Neuronal stem cell (in vitro differentiated cells): ENCODE results near the gene FRMPD4.

Experiments used
- DNase-seq: peaks from one replicate; pipeline ENCODE4 v3.0.0-alpha.2; 2013; ENCODE audit warnings: low spot score
- H2AFZ ChIP-seq: one replicate; pipeline ENCODE4 v1.6.1; 2013; ENCODE audit warnings: mild to moderate bottlenecking, low read length, inconsistent platforms
- H2AK5ac ChIP-seq: 2 replicates; pipeline ENCODE4 v1.6.1; 2013; ENCODE audit warnings: low read depth, mild to moderate bottlenecking, inconsistent platforms, low read length, moderate library complexity, mixed read lengths
- H2BK120ac ChIP-seq: 2 replicates; pipeline ENCODE4 v1.6.1; 2013; ENCODE audit warnings: low read depth, mild to moderate bottlenecking, inconsistent platforms, low read length, moderate library complexity, mixed read lengths
- H2BK12ac ChIP-seq: one replicate; pipeline ENCODE4 v1.6.1; 2013; ENCODE audit warnings: low read length, inconsistent platforms
- H2BK15ac ChIP-seq: 2 replicates; pipeline ENCODE4 v1.6.1; 2013; ENCODE audit warnings: mild to moderate bottlenecking, low read length, inconsistent platforms, mixed read lengths
- H2BK5ac ChIP-seq: one replicate; pipeline ENCODE4 v1.6.1; 2013; ENCODE audit warnings: inconsistent platforms, mild to moderate bottlenecking, low read length, moderate library complexity
- H3K14ac ChIP-seq: one replicate; pipeline ENCODE4 v1.6.1; 2013; ENCODE audit warnings: low read length, inconsistent platforms
- H3K18ac ChIP-seq: 2 replicates; pipeline ENCODE4 v1.6.1; 2013; ENCODE audit warnings: low read length, inconsistent platforms
- H3K23ac ChIP-seq: 2 replicates; pipeline ENCODE4 v1.6.1; 2013; ENCODE audit warnings: low read depth, mild to moderate bottlenecking, mixed read lengths, low read length, inconsistent platforms; ENCODE audit not compliant: poor library complexity
- H3K27ac ChIP-seq: replicated peaks from 3 replicates; pipeline ENCODE4 v1.5.1; 2013; ENCODE audit warnings: low read length, inconsistent platforms
- H3K27me3 ChIP-seq, 3 experiments: 2 replicates each; pipeline ENCODE4 v1.6.1; 2013; ENCODE audit warnings: low read length in 3 of 3, mild to moderate bottlenecking in 2 of 3, inconsistent platforms in 1 of 3, low read depth in 1 of 3, mixed read lengths in 1 of 3, moderate library complexity in 1 of 3; ENCODE audit not compliant: control insufficient read depth in 3 of 3, insufficient read depth in 3 of 3
- H3K36me3 ChIP-seq, 2 donors: replicated peaks in 1 of 2; 2 replicates each; pipeline ENCODE4 v1.6.1; 2013; ENCODE audit warnings: low read length in 2 of 2; ENCODE audit not compliant: control insufficient read depth in 2 of 2, insufficient read depth in 2 of 2
- H3K4ac ChIP-seq: 2 replicates; pipeline ENCODE4 v1.6.1; 2013; ENCODE audit warnings: inconsistent platforms, mild to moderate bottlenecking, low read length, moderate library complexity
- H3K4me1 ChIP-seq, 2 donors: 1 replicate in 1 of 2; 2 replicates in 1 of 2; pipeline ENCODE4 v1.6.1; 2013; ENCODE audit warnings: low read length in 2 of 2, low read depth in 1 of 2; ENCODE audit not compliant: control insufficient read depth in 2 of 2, insufficient read depth in 1 of 2
- H3K4me2 ChIP-seq: one replicate; pipeline ENCODE4 v1.6.1; 2013; ENCODE audit warnings: mild to moderate bottlenecking, low read length, inconsistent platforms; ENCODE audit not compliant: insufficient read depth, poor library complexity, severe bottlenecking
- H3K4me3 ChIP-seq, 2 donors: 2 replicates each; pipeline ENCODE4 v1.5.1; 2013; ENCODE audit warnings: low read length in 2 of 2, mild to moderate bottlenecking in 2 of 2, inconsistent platforms in 1 of 2, moderate library complexity in 1 of 2
- H3K79me1 ChIP-seq: one replicate; pipeline ENCODE4 v1.6.1; 2013; ENCODE audit warnings: low read depth, mild to moderate bottlenecking, inconsistent platforms, low read length, moderate library complexity
- H3K9ac ChIP-seq: one replicate; pipeline ENCODE4 v1.6.1; 2013; ENCODE audit warnings: mild to moderate bottlenecking, low read depth, low read length, inconsistent platforms; ENCODE audit not compliant: poor library complexity
- H3K9me3 ChIP-seq, 2 donors: replicated peaks in 1 of 2; 2 replicates each; pipeline versions ENCODE3 to v1.6.1; 2013; ENCODE audit warnings: low read length in 2 of 2, mild to moderate bottlenecking in 2 of 2, inconsistent platforms in 1 of 2, low read depth in 1 of 2, mixed read lengths in 1 of 2, moderate library complexity in 1 of 2; ENCODE audit not compliant: control insufficient read depth in 2 of 2, insufficient read depth in 1 of 2
- H4K8ac ChIP-seq: one replicate; pipeline ENCODE4 v1.6.1; 2013; ENCODE audit warnings: low read depth, mild to moderate bottlenecking, inconsistent platforms, low read length, moderate library complexity
- H4K91ac ChIP-seq: one replicate; pipeline ENCODE4 v1.6.1; 2013; ENCODE audit warnings: low read length, low read depth, mild to moderate bottlenecking, inconsistent platforms; ENCODE audit not compliant: poor library complexity
- WGBS, 2 donors: extraction: QIAGEN DNeasy Blood & Tissue Kit; methylation state at CpG; one replicate each; pipeline ENCODE4 v1.1.7; 2013; ENCODE audit warnings: missing lambda C conversion rate in 2 of 2, mixed read lengths in 1 of 2; ENCODE audit not compliant: insufficient read length in 2 of 2, insufficient replicate concordance in 1 of 2; ENCODE audit errors: extremely low coverage in 2 of 2; 5-methylcytosine and 5-hydroxymethylcytosine counted together

FRMPD4 gene

GRCh38 chrX:12153317-12153716 is 15.0 kb downstream of the FRMPD4 start:
- H3K4me3 ChIP-seq: no peak overlapping the region
- H2BK15ac ChIP-seq: no peak overlapping the region
- no peak overlapping the region for H3K4ac ChIP-seq
- no peak overlapping the region for H2AFZ ChIP-seq
- H3K18ac ChIP-seq: no peak overlapping the region
- H3K23ac ChIP-seq: no peak overlapping the region
- H3K27ac ChIP-seq: no peak overlapping the region
- no peak overlapping the region for H2BK120ac ChIP-seq
- H3K9me3 ChIP-seq: no peaks in the 10 kb centered on the region
- H3K14ac ChIP-seq: no peak overlapping the region
- WGBS, 2 donors: no CpG with 5 or more reads among the region's 4 CpGs
- no peak overlapping the region for H2BK5ac ChIP-seq
- no peak overlapping the region for H3K4me2 ChIP-seq
- no peak overlapping the region for H4K8ac ChIP-seq
- no peaks in the 10 kb centered on the region for H3K79me1 ChIP-seq
- no peaks in the 10 kb centered on the region for H3K4me1 ChIP-seq
- H3K27me3 ChIP-seq: peaks cover 0 to 2% (median 0%) of the 10 kb centered on the region in 3 experiments
- no peak for DNase-seq
- H3K9ac ChIP-seq: no peak overlapping the region
- H2AK5ac ChIP-seq: no peak overlapping the region
- H2BK12ac ChIP-seq: no peak overlapping the region
- no peak overlapping the region for H4K91ac ChIP-seq
- no peaks in the 10 kb centered on the region for H3K36me3 ChIP-seq

GRCh38 chrX:12153741-12154140 is 15.5 kb downstream of the FRMPD4 start:
- no peak for DNase-seq

GRCh38 chrX:12159799-12160198 is 21.5 kb downstream of the FRMPD4 start:
- H4K91ac ChIP-seq: no peak overlapping the region
- H3K14ac ChIP-seq: no peak overlapping the region
- H2AFZ ChIP-seq: no peak overlapping the region
- no peaks in the 10 kb centered on the region for H3K9me3 ChIP-seq
- no peak overlapping the region for H2AK5ac ChIP-seq
- no peaks in the 10 kb centered on the region for H3K4me1 ChIP-seq
- WGBS, 2 donors: no CpG with 5 or more reads among the region's 4 CpGs
- DNase-seq: no peak
- H3K18ac ChIP-seq: no peak overlapping the region
- H3K27me3 ChIP-seq: no peaks in the 10 kb centered on the region
- H2BK5ac ChIP-seq: no peak overlapping the region
- H2BK12ac ChIP-seq: no peak overlapping the region
- no peaks in the 10 kb centered on the region for H3K79me1 ChIP-seq
- no peak overlapping the region for H2BK15ac ChIP-seq
- no peak overlapping the region for H3K23ac ChIP-seq
- no peak overlapping the region for H3K4me2 ChIP-seq
- H3K36me3 ChIP-seq: no peaks in the 10 kb centered on the region
- no peak overlapping the region for H3K4ac ChIP-seq
- no peak overlapping the region for H3K4me3 ChIP-seq
- H3K9ac ChIP-seq: no peak overlapping the region
- H4K8ac ChIP-seq: no peak overlapping the region
- no peak overlapping the region for H3K27ac ChIP-seq
- H2BK120ac ChIP-seq: no peak overlapping the region

More at GRCh38 chrX:12153741-12154140, 15.5 kb downstream of the FRMPD4 start:
- WGBS, 2 donors: no CpG with 5 or more reads among the region's 1 CpG
- H3K18ac ChIP-seq: no peak overlapping the region
- no peak overlapping the region for H2BK5ac ChIP-seq
- no peak overlapping the region for H2BK12ac ChIP-seq
- no peaks in the 10 kb centered on the region for H3K36me3 ChIP-seq
- no peak overlapping the region for H2BK15ac ChIP-seq
- no peaks in the 10 kb centered on the region for H3K9me3 ChIP-seq
- H3K9ac ChIP-seq: no peak overlapping the region
- H3K14ac ChIP-seq: no peak overlapping the region
- no peaks in the 10 kb centered on the region for H3K79me1 ChIP-seq
- H3K27me3 ChIP-seq: no peaks in the 10 kb centered on the region
- no peak overlapping the region for H3K4me3 ChIP-seq
- no peak overlapping the region for H3K4me2 ChIP-seq
- H2BK120ac ChIP-seq: no peak overlapping the region
- no peak overlapping the region for H3K4ac ChIP-seq
- no peak overlapping the region for H4K8ac ChIP-seq
- no peak overlapping the region for H2AFZ ChIP-seq
- H4K91ac ChIP-seq: no peak overlapping the region
- H3K23ac ChIP-seq: no peak overlapping the region
- H2AK5ac ChIP-seq: no peak overlapping the region
- H3K4me1 ChIP-seq: no peaks in the 10 kb centered on the region
- no peak overlapping the region for H3K27ac ChIP-seq

GRCh38 chrX:12162420-12162819 is 24.1 kb downstream of the FRMPD4 start:
- Histone ChIP-seq H2BK5ac (no peak overlapping the region), H3K9me3 (no peaks in the 10 kb centered on the region), H3K4me1 (no peaks in the 10 kb centered on the region), H3K4ac (no peak overlapping the region), H2AFZ (no peak overlapping the region), H4K91ac (no peak overlapping the region), H2BK15ac (no peak overlapping the region), H3K27ac (no peak overlapping the region), H3K9ac (no peak overlapping the region), H2BK120ac (no peak overlapping the region), H3K4me2 (no peak overlapping the region), H3K23ac (no peak overlapping the region), H2AK5ac (no peak overlapping the region), H3K36me3 (no peaks in the 10 kb centered on the region), H3K27me3 (no peaks in the 10 kb centered on the region), H3K4me3 (no peak overlapping the region), H3K18ac (no peak overlapping the region), H4K8ac (no peak overlapping the region), H3K79me1 (no peaks in the 10 kb centered on the region), H2BK12ac (no peak overlapping the region), H3K14ac (no peak overlapping the region)
- WGBS, 2 donors: no CpG with 5 or more reads among the region's 2 CpGs
- no peak for DNase-seq
